Suprapubic skin (tissue), 4 donors: Measurements from ENCODE around the gene RSPRY1.

ENCODE experiments used
- EP300 ChIP-seq: sonication (generic); formaldehyde crosslinking; IDR thresholded peaks from one replicate; pipeline ENCODE4 v1.6.1; 2017; ENCODE audit warnings: antibody characterized with exemption
- POLR2A ChIP-seq, 2 donors: fragments of 450-650 bp; IDR thresholded peaks; one replicate each; pipeline ENCODE4 v1.6.1; 2017; ENCODE audit warnings: antibody characterized with exemption in 2 of 2, mild to moderate bottlenecking in 2 of 2, moderate library complexity in 2 of 2
- POLR2AphosphoS5 ChIP-seq, 3 donors: sonication (generic); formaldehyde crosslinking; IDR thresholded peaks; one replicate each; pipeline ENCODE4 v1.6.1; 2017; ENCODE audit warnings: antibody characterized with exemption in 3 of 3
- TF ChIP-seq, protein P1 (sequence below), 2 donors: fragments of 200-600 bp in 1 of 2; fragments of 450-650 bp in 1 of 2; sonication (generic) in 1 of 2; IDR thresholded peaks; one replicate each; pipeline ENCODE4 v1.5.1; 2016 to 2019; ENCODE audit warnings: antibody characterized with exemption in 2 of 2, mild to moderate bottlenecking in 1 of 2, moderate library complexity in 1 of 2

DNA sequence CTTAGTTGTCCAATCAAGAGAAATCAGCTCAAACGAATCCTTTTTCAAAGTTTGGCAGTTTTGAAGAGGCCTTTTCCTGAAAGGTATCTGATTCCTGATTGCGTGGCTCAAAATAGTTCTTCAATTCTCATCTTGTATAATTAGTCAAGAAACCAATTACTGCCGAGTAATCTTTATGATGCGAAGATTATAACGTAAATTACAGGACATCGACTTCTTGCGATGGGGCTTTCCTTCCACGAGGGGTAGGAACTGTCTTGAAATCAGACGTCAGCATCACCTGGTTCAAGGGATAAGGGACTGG is 58.3 kb downstream of the RSPRY1 start:
- TF ChIP-seq, protein P1, sequence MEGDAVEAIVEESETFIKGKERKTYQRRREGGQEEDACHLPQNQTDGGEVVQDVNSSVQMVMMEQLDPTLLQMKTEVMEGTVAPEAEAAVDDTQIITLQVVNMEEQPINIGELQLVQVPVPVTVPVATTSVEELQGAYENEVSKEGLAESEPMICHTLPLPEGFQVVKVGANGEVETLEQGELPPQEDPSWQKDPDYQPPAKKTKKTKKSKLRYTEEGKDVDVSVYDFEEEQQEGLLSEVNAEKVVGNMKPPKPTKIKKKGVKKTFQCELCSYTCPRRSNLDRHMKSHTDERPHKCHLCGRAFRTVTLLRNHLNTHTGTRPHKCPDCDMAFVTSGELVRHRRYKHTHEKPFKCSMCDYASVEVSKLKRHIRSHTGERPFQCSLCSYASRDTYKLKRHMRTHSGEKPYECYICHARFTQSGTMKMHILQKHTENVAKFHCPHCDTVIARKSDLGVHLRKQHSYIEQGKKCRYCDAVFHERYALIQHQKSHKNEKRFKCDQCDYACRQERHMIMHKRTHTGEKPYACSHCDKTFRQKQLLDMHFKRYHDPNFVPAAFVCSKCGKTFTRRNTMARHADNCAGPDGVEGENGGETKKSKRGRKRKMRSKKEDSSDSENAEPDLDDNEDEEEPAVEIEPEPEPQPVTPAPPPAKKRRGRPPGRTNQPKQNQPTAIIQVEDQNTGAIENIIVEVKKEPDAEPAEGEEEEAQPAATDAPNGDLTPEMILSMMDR (IDR thresholded peaks at IDR 0.05), result no peak
- TF ChIP-seq POLR2A (IDR thresholded peaks at IDR 0.05) (no peak), EP300 (peak; percentile 32), POLR2AphosphoS5 (IDR thresholded peaks at IDR 0.05) (no peak)
